GM21737 (cell line): ENCODE results near the gene NUFIP1.

Experiments used
- ATAC-seq: cut with Tn5 transposase; IDR thresholded peaks from one replicate; pipeline ENCODE4 v1.9.1; 2021; ENCODE audit warnings: mild to moderate bottlenecking, moderate library complexity; ENCODE audit not compliant: unreplicated experiment

The NUFIP1 gene

GRCh38 chr13:44894001-44894770 is 95.1 kb downstream of the NUFIP1 start:
- no peak for ATAC-seq
